BJ (cell line): Measurements from ENCODE around the gene TFRC. TPM values are rescaled to one million over a fixed set of nuclear protein-coding genes. Genes with fewer than 3 reads are reported as not detected.
"Not testable (repeated sequence)": the region's sequence is repeated elsewhere in the genome, so short reads cannot be mapped to it uniquely, and the experiment has no call there.

ENCODE experiments used
- CTCF ChIA-PET: fragments of 350-600 bp; formaldehyde crosslinking; extraction: SDS; loops from one replicate; lab custom pipeline; 2021; ENCODE audit warnings: antibody characterized with exemption, inconsistent platforms; lab: Yijun Ruan, JAX
- POLR2A ChIA-PET: fragments of 300-600 bp; sonication (Branson Sonifier 250); formaldehyde crosslinking; extraction: SDS; loops from one replicate; lab custom pipeline; 2021; ENCODE audit warnings: antibody characterized with exemption; lab: Charles Lee
- DNase-seq: peaks from one replicate; pipeline ENCODE4 v3.0.0-alpha.2; 2011; ENCODE audit warnings: low read depth
- H3K27me3 ChIP-seq: 2 replicates; pipeline ENCODE4 v1.6.0; 2011; ENCODE audit warnings: low read length; ENCODE audit not compliant: control insufficient read depth, insufficient read depth
- H3K36me3 ChIP-seq: 2 replicates; pipeline ENCODE4 v1.5.1; 2011; ENCODE audit warnings: low read length; ENCODE audit not compliant: control insufficient read depth, insufficient read depth
- H3K4me3 ChIP-seq: 2 replicates; pipeline ENCODE4 v1.5.1; 2011; ENCODE audit warnings: low read depth, mild to moderate bottlenecking, control low read depth, low read length
- CTCF ChIP-seq: IDR thresholded peaks from 2 replicates; pipeline ENCODE4 v1.5.1; 2011; ENCODE audit warnings: low read depth, mild to moderate bottlenecking, control low read depth, inconsistent platforms, low read length, moderate library complexity; ENCODE audit not compliant: insufficient read depth
- polyA plus RNA-seq: library from polyadenylated mRNA; depleted of rRNA; stranded (reverse); fragments of >200 nt; gene quantifications from 2 replicates; pipeline ENCODE4 v1.2.3, GENCODE V29; 2011; rRNA removed
- small RNA-seq: library from RNA; depleted of rRNA; stranded (forward); fragments of <200 nt; gene quantifications from one replicate; pipeline ENCODE3, GENCODE V24; 2012; ENCODE audit warnings: low replicate concordance, low read depth; ENCODE audit not compliant: insufficient read length

Gene TFRC
- polyA plus RNA-seq, 1 experiment = 60.7 TPM

GRCh38 chr3:196003611-196004010 lies 78.3 kb downstream of the TFRC start:
- ChIA-PET CTCF (interaction anchor here (0.7 to 1.1 kb wide), 2 partner anchors 45 to 153 kb away, joined by 3 to 4 read pairs; no protein-coding TSS in a partner anchor), POLR2A (no interaction called here)
- no peak for TF ChIP-seq CTCF
- no peaks in the 10 kb centered on the region for H3K36me3 ChIP-seq
- peaks cover 17% of the 10 kb centered on the region; the same call in 1 of the 2 replicates for H3K27me3 ChIP-seq
- H3K4me3 ChIP-seq = no peak overlapping the region
- no peak for DNase-seq

- not testable (repeated sequence) for H3K4me3 ChIP-seq, H3K36me3 ChIP-seq, DNase-seq
- peaks cover 17% of the 10 kb centered on the region; the same call in 1 of the 2 replicates for H3K27me3 ChIP-seq
- ChIA-PET POLR2A (interaction anchor here (0.6 kb wide), 1 partner anchor 14 kb away, joined by 3 read pairs; no protein-coding TSS in a partner anchor), CTCF (interaction anchor here (1.1 kb wide), 1 partner anchor 46 kb away, joined by 4 read pairs; no protein-coding TSS in a partner anchor)
Measured at GRCh38 chr3:196002721-196003120, 79.2 kb downstream of the TFRC start.

GRCh38 chr3:196001240-196001639 lies 80.7 kb downstream of the TFRC start:
- H3K27me3 ChIP-seq = peaks cover 17% of the 10 kb centered on the region; the same call in 1 of the 2 replicates
- CTCF ChIA-PET = interaction anchor here (1.0 kb wide), 1 partner anchor 60 kb away, joined by 3 read pairs; no protein-coding TSS in a partner anchor
- POLR2A ChIA-PET, H3K36me3 ChIP-seq, H3K4me3 ChIP-seq, DNase-seq: not testable (repeated sequence)

GRCh38 chr3:196000360-196000950 lies 81.4 kb downstream of the TFRC start:
- POLR2A ChIA-PET, H3K36me3 ChIP-seq, DNase-seq, H3K4me3 ChIP-seq: not testable (repeated sequence)
- CTCF ChIA-PET = interaction anchor here (1.0 kb wide), 1 partner anchor 59 kb away, joined by 3 read pairs; no protein-coding TSS in a partner anchor
- peaks cover 17% of the 10 kb centered on the region; the same call in 1 of the 2 replicates for H3K27me3 ChIP-seq

GRCh38 chr3:195999896-196000295 lies 82.0 kb downstream of the TFRC start:
- Histone ChIP-seq H3K27me3 (peaks cover 17% of the 10 kb centered on the region; the same call in 1 of the 2 replicates), H3K4me3 (no peak overlapping the region), H3K36me3 (no peaks in the 10 kb centered on the region)
- ChIA-PET CTCF (interaction anchor here (0.8 to 2.0 kb wide), 2 partner anchors 150 to 160 kb away, joined by 3 to 7 read pairs; no protein-coding TSS in a partner anchor), POLR2A (no interaction called here)
- no peak for TF ChIP-seq CTCF
- DNase-seq = no peak

Small RNAs within 50 kb of the gene (small RNA-seq; reads per million reads assigned to genes)
- not detected for gene RNU7-18P

Other genes with a start within 250 kb of the TFRC start
- 4.5 and 6.3 TPM in 2 replicates for gene TNK2, start 173.5 kb downstream of the TFRC start, polyA plus RNA-seq
- not detected in 2 replicates for gene ZDHHC19, start 129.3 kb upstream of the TFRC start, polyA plus RNA-seq
- gene SLC51A, start 134.4 kb upstream of the TFRC start, polyA plus RNA-seq = not detected in 2 replicates
- gene PCYT1A, start 205.6 kb upstream of the TFRC start, polyA plus RNA-seq = 73.3 and 75.0 TPM in 2 replicates
- 7.6 and 11.1 TPM in 2 replicates for gene DYNLT2B, start 236.2 kb upstream of the TFRC start, polyA plus RNA-seq